ENCODE results near the gene ZNF410. TPM values are rescaled to one million over a fixed set of nuclear protein-coding genes. Genes with fewer than 3 reads are reported as not detected.

ZNF410 gene
- total RNA-seq, 3 donors from 2014 or later = 47.8 to 71.1 (median 59.0) TPM

DNA sequence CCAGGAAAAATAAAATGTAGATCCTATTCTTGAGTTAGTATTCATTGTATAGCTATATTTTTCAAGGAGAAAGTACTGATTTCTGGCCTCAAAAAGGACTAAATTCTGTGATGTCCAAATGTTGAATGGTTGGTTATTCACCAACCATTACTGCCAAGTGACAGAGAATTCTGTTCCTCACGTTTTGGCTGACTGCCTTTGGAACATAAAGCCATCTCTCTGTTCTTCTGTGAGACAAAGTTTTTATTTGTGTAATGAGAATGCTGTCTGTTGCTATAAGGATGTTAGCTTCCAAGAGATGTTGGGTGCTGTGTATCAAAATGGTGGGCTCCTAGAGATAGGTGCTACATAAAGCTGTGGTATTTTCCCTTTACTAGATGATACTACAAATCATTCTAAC lies 9.3 kb downstream of the ZNF410 start:
- Histone ChIP-seq H3K27me3 (no peaks in the 10 kb centered on the region), H3K36me3 (no peaks in the 10 kb centered on the region), H3K27ac (no peak overlapping the region), H3K4me3 (no peak overlapping the region), H3K9me3 (no peaks in the 10 kb centered on the region), H3K4me1 (no peaks in the 10 kb centered on the region)
- intact Hi-C loops (cut with DNase I; ENCODE audit: low total_unique reads) = no loop called here
- TF ChIP-seq POLR2AphosphoS5 (IDR thresholded peaks at IDR 0.05) (no peak), POLR2A (IDR thresholded peaks at IDR 0.05) (no peak)
- TF ChIP-seq, protein P1, sequence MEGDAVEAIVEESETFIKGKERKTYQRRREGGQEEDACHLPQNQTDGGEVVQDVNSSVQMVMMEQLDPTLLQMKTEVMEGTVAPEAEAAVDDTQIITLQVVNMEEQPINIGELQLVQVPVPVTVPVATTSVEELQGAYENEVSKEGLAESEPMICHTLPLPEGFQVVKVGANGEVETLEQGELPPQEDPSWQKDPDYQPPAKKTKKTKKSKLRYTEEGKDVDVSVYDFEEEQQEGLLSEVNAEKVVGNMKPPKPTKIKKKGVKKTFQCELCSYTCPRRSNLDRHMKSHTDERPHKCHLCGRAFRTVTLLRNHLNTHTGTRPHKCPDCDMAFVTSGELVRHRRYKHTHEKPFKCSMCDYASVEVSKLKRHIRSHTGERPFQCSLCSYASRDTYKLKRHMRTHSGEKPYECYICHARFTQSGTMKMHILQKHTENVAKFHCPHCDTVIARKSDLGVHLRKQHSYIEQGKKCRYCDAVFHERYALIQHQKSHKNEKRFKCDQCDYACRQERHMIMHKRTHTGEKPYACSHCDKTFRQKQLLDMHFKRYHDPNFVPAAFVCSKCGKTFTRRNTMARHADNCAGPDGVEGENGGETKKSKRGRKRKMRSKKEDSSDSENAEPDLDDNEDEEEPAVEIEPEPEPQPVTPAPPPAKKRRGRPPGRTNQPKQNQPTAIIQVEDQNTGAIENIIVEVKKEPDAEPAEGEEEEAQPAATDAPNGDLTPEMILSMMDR (IDR thresholded peaks at IDR 0.05) = no peak
- DNase-seq (ENCODE audit: low spot score in 2 of 2) = no peak

DNA sequence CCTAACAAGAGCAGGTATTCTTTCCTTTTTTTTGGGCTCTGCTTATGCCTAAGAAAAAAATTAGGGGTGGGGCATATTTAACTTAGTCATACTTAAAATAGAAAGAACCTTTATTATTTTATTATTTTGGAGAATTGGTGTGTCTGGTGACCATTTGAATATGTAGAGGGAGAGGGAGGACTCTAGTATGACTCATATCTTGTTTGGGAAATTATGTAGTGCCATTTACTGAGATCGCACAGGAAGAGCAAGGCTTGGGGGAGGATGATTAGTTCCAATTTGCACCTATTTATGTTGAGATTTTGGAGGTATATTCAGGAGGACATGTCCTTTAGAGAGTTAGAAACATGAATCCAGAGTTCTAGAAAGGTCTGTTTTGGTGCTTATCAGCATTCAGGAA lies 9.9 kb downstream of the ZNF410 start:
- intact Hi-C loops (cut with DNase I; ENCODE audit: low total_unique reads) = no loop called here
- Histone ChIP-seq H3K4me3 (no peak overlapping the region), H3K4me1 (no peaks in the 10 kb centered on the region), H3K36me3 (no peaks in the 10 kb centered on the region), H3K9me3 (no peaks in the 10 kb centered on the region), H3K27ac (no peak overlapping the region), H3K27me3 (no peaks in the 10 kb centered on the region)
- DNase-seq (ENCODE audit: low spot score in 2 of 2) = no peak
- no peak for TF ChIP-seq POLR2AphosphoS5 (IDR thresholded peaks at IDR 0.05)
- TF ChIP-seq, protein P1 (IDR thresholded peaks at IDR 0.05) = no peak
- no peak for TF ChIP-seq POLR2A (IDR thresholded peaks at IDR 0.05)

DNA sequence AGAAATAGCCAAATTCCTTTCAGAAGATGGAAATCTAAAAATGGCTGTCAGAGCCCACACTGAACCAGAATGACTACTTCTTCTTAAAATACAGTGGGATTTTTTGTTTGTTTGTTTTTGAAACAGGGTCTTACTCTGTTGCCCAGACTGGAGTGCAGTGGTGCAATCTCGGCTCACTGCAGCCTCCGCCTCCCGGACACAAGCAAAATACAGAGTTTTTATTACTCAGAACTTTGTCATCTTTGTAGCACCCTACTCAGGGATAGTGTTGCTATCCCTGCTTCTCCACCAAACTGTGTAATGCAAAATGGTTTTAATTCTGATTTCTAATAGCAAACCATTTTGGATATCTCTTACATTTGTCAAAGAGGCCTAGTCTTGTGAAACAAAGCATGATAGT lies 16.4 kb downstream of the ZNF410 start:
- Histone ChIP-seq H3K4me1 (no peaks in the 10 kb centered on the region), H3K36me3 (peaks cover 7% of the 10 kb centered on the region), H3K9me3 (no peaks in the 10 kb centered on the region), H3K4me3 (no peak overlapping the region), H3K27me3 (no peaks in the 10 kb centered on the region), H3K27ac (no peak overlapping the region)
- TF ChIP-seq POLR2AphosphoS5 (IDR thresholded peaks at IDR 0.05) = no peak
- TF ChIP-seq, protein P1 (IDR thresholded peaks at IDR 0.05) = no peak
- no peak for DNase-seq (ENCODE audit: low spot score in 2 of 2)
- intact Hi-C loops (cut with DNase I; ENCODE audit: low total_unique reads) = loop anchor here (5.0 kb wide), 1 partner anchor 759 kb away; no protein-coding TSS in a partner anchor

DNA sequence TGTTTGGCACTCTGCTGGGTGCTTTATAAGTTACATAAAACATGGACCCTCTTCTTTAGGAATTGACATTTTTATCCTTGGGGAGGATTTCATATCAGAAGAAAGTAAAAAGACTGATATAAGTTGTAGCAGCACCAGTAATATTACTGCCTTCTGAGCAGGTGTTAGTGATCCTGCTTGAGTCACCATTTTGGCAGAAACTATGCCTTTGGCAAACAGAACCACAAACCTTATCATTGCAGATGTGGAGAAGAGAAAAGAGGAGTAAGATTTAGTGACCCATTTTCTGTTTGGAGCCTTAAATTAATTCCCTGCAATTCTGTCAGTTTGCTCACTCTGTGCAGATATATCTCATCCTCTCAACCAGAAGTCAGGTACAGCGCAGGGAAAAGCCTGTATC lies 23.0 kb downstream of the ZNF410 start:
- no peak for DNase-seq (ENCODE audit: low spot score in 2 of 2)
- H3K9me3 ChIP-seq = no peaks in the 10 kb centered on the region
- no peak overlapping the region for H3K27ac ChIP-seq
- H3K4me1 ChIP-seq = no peaks in the 10 kb centered on the region
- intact Hi-C loops (cut with DNase I; ENCODE audit: low total_unique reads) = no loop called here
- no peak overlapping the region for H3K4me3 ChIP-seq
- H3K27me3 ChIP-seq = no peaks in the 10 kb centered on the region
- TF ChIP-seq POLR2AphosphoS5 (IDR thresholded peaks at IDR 0.05) (no peak), POLR2A (IDR thresholded peaks at IDR 0.05) (no peak)
- TF ChIP-seq, protein P1 (IDR thresholded peaks at IDR 0.05) = no peak
- peaks cover 4% of the 10 kb centered on the region for H3K36me3 ChIP-seq

DNA sequence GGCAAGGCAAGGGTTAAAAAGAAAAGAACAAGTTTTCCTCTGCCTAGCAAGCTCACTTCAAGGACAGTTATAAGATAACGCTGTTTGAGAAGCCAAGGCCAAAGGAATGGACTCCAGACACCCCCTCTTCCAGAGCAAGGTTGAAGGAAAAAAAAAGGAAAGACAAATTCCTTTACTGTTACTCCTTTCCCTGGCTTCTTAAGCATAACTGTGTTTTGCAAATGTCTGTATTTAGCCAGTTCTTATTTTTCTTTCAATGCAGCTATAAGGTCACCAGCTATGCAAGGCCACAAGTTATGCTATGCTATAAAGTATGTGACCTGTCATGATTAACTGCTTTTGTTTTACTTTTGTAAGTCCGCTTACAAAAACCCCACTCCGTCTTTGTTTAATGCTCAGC lies 26.6 kb downstream of the ZNF410 start:
- no peak for DNase-seq (ENCODE audit: low spot score in 2 of 2)
- TF ChIP-seq POLR2A (IDR thresholded peaks at IDR 0.05) (no peak), POLR2AphosphoS5 (IDR thresholded peaks at IDR 0.05) (no peak)
- TF ChIP-seq, protein P1 (IDR thresholded peaks at IDR 0.05) = no peak
- Histone ChIP-seq H3K27ac (no peak overlapping the region), H3K4me1 (no peaks in the 10 kb centered on the region), H3K27me3 (no peaks in the 10 kb centered on the region), H3K36me3 (peaks cover 4% of the 10 kb centered on the region), H3K9me3 (no peaks in the 10 kb centered on the region), H3K4me3 (no peak overlapping the region)
- intact Hi-C loops (cut with DNase I; ENCODE audit: low total_unique reads) = no loop called here

Data from breast epithelium (tissue), 4 donors.